Neural crest cell (in vitro differentiated cells): ENCODE measurements around the gene DBT. TPM values are rescaled to one million over a fixed set of nuclear protein-coding genes. Genes with fewer than 3 reads are reported as not detected.

Experiments
- DNase-seq: peaks from one replicate; pipeline ENCODE4 v3.0.0; 2021; ENCODE audit warnings: low read depth, mixed read lengths, low spot score
- H3K27ac Mint-ChIP-seq: one replicate; pipeline ENCODE4 v1.8.0; 2021; ENCODE audit warnings: mild to moderate bottlenecking, mixed read lengths; ENCODE audit not compliant: unreplicated experiment
- H3K27me3 Mint-ChIP-seq: 2 replicates; pipeline ENCODE4 v1.8.0; 2021; ENCODE audit warnings: low read depth, mild to moderate bottlenecking, mixed read lengths
- H3K36me3 Mint-ChIP-seq: 2 replicates; pipeline ENCODE4 v1.8.0; 2021; ENCODE audit warnings: low read depth, mild to moderate bottlenecking, mixed read lengths
- H3K4me1 Mint-ChIP-seq: 2 replicates; pipeline ENCODE4 v1.8.0; 2021; ENCODE audit warnings: mixed read lengths
- H3K4me3 Mint-ChIP-seq: one replicate; pipeline ENCODE4 v1.8.0; 2021; ENCODE audit warnings: mild to moderate bottlenecking, mixed read lengths
- H3K9me3 Mint-ChIP-seq: 2 replicates; pipeline ENCODE4 v1.8.0; 2021; ENCODE audit warnings: mixed read lengths
- total RNA-seq: library from RNA; stranded (reverse); gene quantifications from 2 replicates; pipeline ENCODE4 v1.2.1, GENCODE V29; 2021
- TF ChIP-seq, protein P1 (sequence below): fragments of 200-600 bp; sonication (generic); conservative IDR thresholded peaks from 2 replicates; pipeline ENCODE4 v1.5.0; 2021; ENCODE audit warnings: antibody characterized with exemption, mild to moderate bottlenecking

Gene DBT
- total RNA-seq, 1 donor from 2014 or later = 11.8 TPM

GRCh38 chr1:100232156-100232555 lies 17.5 kb downstream of the DBT start:
- H3K4me3 Mint-ChIP-seq = no peak overlapping the region
- peaks cover 5% of the 10 kb centered on the region for H3K36me3 Mint-ChIP-seq
- DNase-seq = no peak
- no peaks in the 10 kb centered on the region for H3K4me1 Mint-ChIP-seq
- H3K27me3 Mint-ChIP-seq = no peaks in the 10 kb centered on the region
- TF ChIP-seq, protein P1, sequence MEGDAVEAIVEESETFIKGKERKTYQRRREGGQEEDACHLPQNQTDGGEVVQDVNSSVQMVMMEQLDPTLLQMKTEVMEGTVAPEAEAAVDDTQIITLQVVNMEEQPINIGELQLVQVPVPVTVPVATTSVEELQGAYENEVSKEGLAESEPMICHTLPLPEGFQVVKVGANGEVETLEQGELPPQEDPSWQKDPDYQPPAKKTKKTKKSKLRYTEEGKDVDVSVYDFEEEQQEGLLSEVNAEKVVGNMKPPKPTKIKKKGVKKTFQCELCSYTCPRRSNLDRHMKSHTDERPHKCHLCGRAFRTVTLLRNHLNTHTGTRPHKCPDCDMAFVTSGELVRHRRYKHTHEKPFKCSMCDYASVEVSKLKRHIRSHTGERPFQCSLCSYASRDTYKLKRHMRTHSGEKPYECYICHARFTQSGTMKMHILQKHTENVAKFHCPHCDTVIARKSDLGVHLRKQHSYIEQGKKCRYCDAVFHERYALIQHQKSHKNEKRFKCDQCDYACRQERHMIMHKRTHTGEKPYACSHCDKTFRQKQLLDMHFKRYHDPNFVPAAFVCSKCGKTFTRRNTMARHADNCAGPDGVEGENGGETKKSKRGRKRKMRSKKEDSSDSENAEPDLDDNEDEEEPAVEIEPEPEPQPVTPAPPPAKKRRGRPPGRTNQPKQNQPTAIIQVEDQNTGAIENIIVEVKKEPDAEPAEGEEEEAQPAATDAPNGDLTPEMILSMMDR = no peak
- no peak overlapping the region for H3K27ac Mint-ChIP-seq
- H3K9me3 Mint-ChIP-seq = no peaks in the 10 kb centered on the region

DNA sequence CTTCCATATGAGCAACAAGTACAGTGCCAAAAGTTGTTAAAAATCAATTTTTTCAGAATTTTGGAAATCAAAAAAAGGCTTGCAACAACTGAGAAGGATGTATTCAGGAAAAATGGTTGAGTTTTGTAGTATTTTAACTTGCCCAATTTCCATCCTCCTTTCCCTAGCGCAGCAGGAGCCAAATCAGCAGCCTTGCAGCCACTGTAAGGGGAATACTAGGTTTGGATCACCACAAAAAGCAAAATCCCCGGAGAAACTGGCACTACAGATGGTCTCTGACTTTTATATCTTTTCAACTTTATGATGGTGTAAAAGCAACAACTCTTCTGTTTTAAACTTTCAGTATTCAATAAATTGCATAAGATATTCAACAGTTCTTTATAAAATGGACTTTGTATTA lies 17.9 kb downstream of the DBT start:
- Mint-ChIP-seq H3K36me3 (peaks cover 3% of the 10 kb centered on the region), H3K4me1 (no peaks in the 10 kb centered on the region), H3K4me3 (no peak overlapping the region), H3K9me3 (no peaks in the 10 kb centered on the region), H3K27me3 (no peaks in the 10 kb centered on the region), H3K27ac (no peak overlapping the region)
- TF ChIP-seq, protein P1 = no peak
- DNase-seq = no peak

DNA sequence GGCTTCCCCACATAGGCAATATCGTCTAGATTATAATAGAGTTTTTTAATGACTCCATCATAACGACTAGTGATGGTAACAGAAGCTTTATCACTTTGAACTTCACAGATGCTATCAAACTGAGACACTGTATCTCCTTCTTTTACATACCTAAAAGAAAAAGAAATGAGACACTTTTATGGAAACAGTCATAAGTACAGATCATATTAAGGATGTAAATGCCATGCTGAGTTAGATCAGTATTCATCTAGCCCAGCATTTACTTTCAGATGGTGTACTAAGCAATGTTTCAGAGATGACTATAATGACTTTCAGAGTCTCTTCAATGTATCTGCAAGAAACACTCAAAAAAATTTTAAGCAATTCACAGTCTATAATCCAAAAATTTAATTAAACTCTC lies 18.9 kb downstream of the DBT start:
- Mint-ChIP-seq H3K9me3 (no peaks in the 10 kb centered on the region), H3K4me1 (no peaks in the 10 kb centered on the region), H3K27me3 (no peaks in the 10 kb centered on the region), H3K4me3 (no peak overlapping the region), H3K27ac (no peak overlapping the region), H3K36me3 (peaks cover 3% of the 10 kb centered on the region)
- TF ChIP-seq, protein P1 = no peak
- DNase-seq = no peak

DNA sequence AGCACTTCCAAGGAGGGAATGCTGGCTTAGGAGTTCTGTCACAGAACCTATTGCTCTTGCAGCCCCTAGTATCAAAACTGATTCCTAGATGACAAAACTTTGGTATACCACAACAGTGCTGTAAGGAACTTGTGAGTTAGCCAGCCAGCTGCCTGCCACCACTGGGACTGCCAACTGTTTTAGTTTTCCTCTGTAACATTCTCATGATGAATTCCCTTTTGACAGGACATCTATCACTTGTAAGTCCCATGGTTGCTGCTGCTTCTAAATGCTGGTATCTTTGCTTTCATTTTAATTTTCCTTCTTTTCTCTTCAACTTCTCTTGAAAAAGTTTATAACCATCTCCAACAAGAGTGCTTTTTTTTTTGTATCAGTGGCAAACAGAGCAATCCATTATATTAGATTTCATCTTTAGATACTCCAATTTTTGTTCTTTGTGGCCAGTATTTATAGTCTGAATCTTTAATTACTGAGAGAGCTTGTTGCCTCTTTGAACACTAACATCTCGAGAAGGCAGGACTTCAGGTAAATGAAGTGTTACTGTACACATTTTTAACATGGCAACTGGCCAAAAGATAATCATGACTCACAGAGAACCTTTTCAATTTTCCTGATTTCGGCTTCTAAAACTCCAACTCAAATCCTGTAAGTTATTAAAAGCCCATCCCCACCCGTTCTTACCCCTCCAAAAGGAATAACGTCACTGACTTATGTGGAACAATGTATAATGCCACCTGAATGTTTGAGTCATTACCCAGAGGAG lies 19.8 kb downstream of the DBT start:
- Mint-ChIP-seq H3K9me3 (no peaks in the 10 kb centered on the region), H3K4me3 (no peak overlapping the region), H3K36me3 (peaks cover 3% of the 10 kb centered on the region), H3K27ac (no peak overlapping the region), H3K27me3 (no peaks in the 10 kb centered on the region), H3K4me1 (no peaks in the 10 kb centered on the region)
- TF ChIP-seq, protein P1 = no peak
- no peak for DNase-seq

- Mint-ChIP-seq H3K36me3 (no peaks in the 10 kb centered on the region), H3K27me3 (no peaks in the 10 kb centered on the region), H3K9me3 (no peaks in the 10 kb centered on the region), H3K4me3 (no peak overlapping the region), H3K27ac (no peak overlapping the region), H3K4me1 (no peaks in the 10 kb centered on the region)
- DNase-seq = no peak
- TF ChIP-seq, protein P1 = no peak
Measured at GRCh38 chr1:100222428-100222827, 27.2 kb downstream of the DBT start.
